GM12878 (cell line): ENCODE data around the gene CPNE4. TPM values are rescaled to one million over a fixed set of nuclear protein-coding genes. Genes with fewer than 3 reads are reported as not detected.

ENCODE experiments used
- ATAC-seq: fragments of 200-7000 bp; cut with Tn5 transposase; 3 replicates; pipeline ENCODE4 v1.9.1; 2020; ENCODE audit warnings: mild to moderate bottlenecking, moderate library complexity
- BruUV-seq: library from RNA; stranded (reverse); fragments of 400-500 nt; replicated peaks from 2 replicates; lab custom pipeline; 2021; lab: Mats Ljungman, UMichigan
- CTCF ChIA-PET: fragments of 300-600 bp; sonication (Branson Sonifier 250); formaldehyde crosslinking; extraction: SDS; loops from one replicate; lab custom pipeline; 2021; ENCODE audit warnings: inconsistent platforms; lab: Yijun Ruan, JAX
- POLR2A ChIA-PET: fragments of 350-600 bp; formaldehyde crosslinking; extraction: SDS; loops from one replicate; lab custom pipeline; 2021; ENCODE audit warnings: inconsistent platforms; lab: Charles Lee
- RAD21 ChIA-PET: fragments of 300-600 bp; sonication (Branson Sonifier 250); formaldehyde crosslinking; loops from one replicate; lab custom pipeline; 2023; ENCODE audit warnings: antibody characterized with exemption; ENCODE audit not compliant: unreplicated experiment; lab: Charles Lee
- SMC1A ChIA-PET: fragments of 300-600 bp; sonication (Branson Sonifier 250); formaldehyde crosslinking; loops from one replicate; lab custom pipeline; 2023; ENCODE audit not compliant: unreplicated experiment, uncharacterized antibody; lab: Charles Lee
- DNase-seq: peaks from one replicate; pipeline ENCODE4 v3.0.0-alpha.2; 2011; ENCODE audit warnings: low read depth, low spot score
- FAIRE-seq: peaks from 3 replicates; lab custom pipeline; 2011; peaks lifted over from hg19 to GRCh38; lab: Jason Lieb, UNC
- H2AFZ ChIP-seq: 2 replicates; pipeline ENCODE4 v1.6.0; 2011; ENCODE audit warnings: low read depth, low read length, control low read depth; ENCODE audit not compliant: control insufficient read depth
- H3K27ac ChIP-seq: 2 replicates; pipeline ENCODE4 v1.5.1; 2011; ENCODE audit warnings: control low read depth; ENCODE audit not compliant: control insufficient read depth, insufficient read depth
- H3K27me3 ChIP-seq, 2 experiments: replicated peaks in 1 of 2; 2 replicates each; pipeline versions ENCODE4 v1.6.0 to v1.6.1; 2011; ENCODE audit warnings: low read length in 1 of 2; ENCODE audit not compliant: control insufficient read depth in 2 of 2, insufficient read depth in 2 of 2
- H3K36me3 ChIP-seq, 2 experiments: 2 replicates each; pipeline ENCODE4 v1.5.1; 2011; ENCODE audit warnings: low read length in 1 of 2; ENCODE audit not compliant: control insufficient read depth in 2 of 2, insufficient read depth in 2 of 2
- H3K4me1 ChIP-seq: 2 replicates; pipeline ENCODE4 v1.6.1; 2011; ENCODE audit warnings: mild to moderate bottlenecking, low read length, moderate library complexity, mixed read lengths; ENCODE audit not compliant: control insufficient read depth, insufficient read depth
- H3K4me2 ChIP-seq: 2 replicates; pipeline ENCODE4 v1.6.0; 2011; ENCODE audit warnings: control low read depth; ENCODE audit not compliant: control insufficient read depth, insufficient read depth
- H3K4me3 ChIP-seq: fragments of 200-600 bp; sonication (generic); 2 replicates; pipeline ENCODE4 v1.5.1; 2016
- H3K79me2 ChIP-seq: 2 replicates; pipeline ENCODE4 v1.6.0; 2011; ENCODE audit warnings: low read length; ENCODE audit not compliant: control insufficient read depth, insufficient read depth
- H3K9ac ChIP-seq: 2 replicates; pipeline ENCODE4 v1.8.0; 2011; ENCODE audit warnings: low read length, control low read depth, mixed read lengths; ENCODE audit not compliant: control insufficient read depth, insufficient read depth
- H3K9me3 ChIP-seq: replicated peaks from 3 replicates; pipeline ENCODE4 v1.5.1; 2011; ENCODE audit warnings: mild to moderate bottlenecking, low read length; ENCODE audit not compliant: control insufficient read depth, insufficient read depth
- H4K20me1 ChIP-seq: 2 replicates; pipeline ENCODE4 v1.6.0; 2011; ENCODE audit not compliant: control insufficient read depth, insufficient read depth
- LARP7 ChIP-seq: fragments of 450-650 bp; IDR thresholded peaks from 2 replicates; pipeline ENCODE4 v1.6.1; 2017; ENCODE audit warnings: mild to moderate bottlenecking
- ZNF207 ChIP-seq: fragments of 450-650 bp; IDR thresholded peaks from 2 replicates; pipeline ENCODE4 v1.6.1; 2014; ENCODE audit warnings: antibody characterized with exemption, mild to moderate bottlenecking, borderline replicate concordance
- ZNF384 ChIP-seq: IDR thresholded peaks from 2 replicates; pipeline ENCODE4 v1.6.1; 2012; ENCODE audit warnings: low read depth, mild to moderate bottlenecking, low read length, improper control_type of control experiment, borderline replicate concordance
- WGBS: methylation state at CpG from one replicate; pipeline ENCODE4 v1.1.6; 2016; ENCODE audit warnings: low lambda C conversion rate; ENCODE audit not compliant: insufficient replicate concordance, insufficient coverage; ENCODE audit errors: missing lambda C conversion rate; 5-methylcytosine and 5-hydroxymethylcytosine counted together
- in situ Hi-C: fragments of 300-500 bp; cut with MboI; formaldehyde crosslinking; loops from 9 replicates; pipeline ENCODE4 v1.14.3; 2018; ENCODE audit warnings: mixed read lengths
- intact Hi-C: fragments of 100-400 bp; cut with micrococcal nuclease; formaldehyde crosslinking; loops from one replicate; pipeline ENCODE4 v1.14.2; 2022; ENCODE audit not compliant: unreplicated experiment
- polyA plus RNA-seq, 11 experiments: library from polyadenylated mRNA; depleted of rRNA in 4 of 11; unstranded in 6 of 11; stranded (reverse) in 5 of 11; fragments of >200 nt; fragmentation: Nextera tagmentation in 4 of 11; fragmentation: Illumina TruSeq in 1 of 11; extraction: Ambion mirVana in 4 of 11; extraction: Trizol in 1 of 11; gene quantifications; 1 replicate in 1 of 11; 2 replicates in 10 of 11; pipeline versions ENCODE4 v1.2.1 to v1.2.3, GENCODE V29; 2011 to 2016; ENCODE audit warnings: inconsistent platforms in 2 of 11, missing spikeins in 2 of 11, low read depth in 1 of 11
- total RNA-seq, 4 experiments: library from RNA; depleted of rRNA in 3 of 4; stranded (reverse); fragments of >200 nt in 3 of 4; fragmentation: Illumina TruSeq in 1 of 4; extraction: Trizol in 1 of 4; gene quantifications; 2 replicates each; pipeline versions ENCODE4 v1.2.1 to v1.2.3, GENCODE V29; 2013 to 2021

The CPNE4 gene
- total and polyA plus RNA-seq, 10 of the 15 experiments (the other 5 are each of a cell fraction or from before 2014, with no cell fraction given): 0.17 to 1.9 (median 0.48) TPM; not detected in 1

DNA sequence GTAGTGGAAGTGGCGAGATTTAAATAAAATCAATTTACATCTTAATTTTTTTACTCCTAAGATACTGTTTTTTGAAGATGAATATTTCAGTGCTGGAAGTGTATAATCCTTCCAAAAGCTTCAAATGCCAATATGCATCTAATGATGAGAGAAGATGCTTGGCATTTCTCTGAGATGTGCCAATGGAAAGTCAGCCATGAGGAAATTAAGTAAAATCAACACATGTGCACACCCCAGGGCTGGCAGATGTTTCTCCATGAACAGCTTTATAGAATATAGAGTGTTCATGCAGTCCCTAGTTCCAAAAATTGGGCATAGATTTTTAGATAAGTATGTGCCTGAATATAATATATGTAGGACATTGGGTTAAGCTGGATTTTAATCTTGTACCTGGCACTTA, 90.1 kb downstream of the CPNE4 start:
- ATAC-seq (no peak), FAIRE-seq (no peak), DNase-seq (no peak)
- Histone ChIP-seq H2AFZ (no peak overlapping the region), H3K27ac (no peak overlapping the region), H3K27me3 (no peaks in the 10 kb centered on the region), H3K4me1 (no peaks in the 10 kb centered on the region), H3K9me3 (no peaks in the 10 kb centered on the region), H3K36me3 (no peaks in the 10 kb centered on the region), H3K4me2 (no peak overlapping the region), H3K4me3 (no peak overlapping the region), H4K20me1 (no peaks in the 10 kb centered on the region), H3K79me2 (no peaks in the 10 kb centered on the region), H3K9ac (no peak overlapping the region)
- ChIA-PET RAD21 (no interaction called here), CTCF (no interaction called here), SMC1A (interaction anchor here (0.7 to 1.2 kb wide), 2 partner anchors 149 to 184 kb away, joined by 3 read pairs; no protein-coding TSS in a partner anchor), POLR2A (no interaction called here)
- BruUV-seq: no TSS peak
- 0% methylated on average over 1 of the region's 1 CpG for WGBS
- in situ Hi-C loops (no loop called here), intact Hi-C loops (no loop called here)
- no peak for TF ChIP-seq ZNF207

- H3K79me2 ChIP-seq: no peaks in the 10 kb centered on the region
- intact Hi-C loops: no loop called here
- WGBS: 12% methylated on average over 3 of the region's 3 CpGs
- H3K27me3 ChIP-seq: no peaks in the 10 kb centered on the region; a peak in 1 of 4 replicates
- H4K20me1 ChIP-seq: no peaks in the 10 kb centered on the region
- ATAC-seq: peak; percentile 45; the same call in 2 of the 3 replicates
- POLR2A ChIA-PET: no interaction called here
- BruUV-seq: no TSS peak
- no peak for TF ChIP-seq LARP7
- peak; percentile 42; the same call in 1 of the 2 replicates for TF ChIP-seq ZNF384
- DNase-seq: no peak
- no peaks in the 10 kb centered on the region for H3K9me3 ChIP-seq
- H2AFZ ChIP-seq: no peak overlapping the region
- H3K36me3 ChIP-seq: no peaks in the 10 kb centered on the region
- H3K4me3 ChIP-seq: no peak overlapping the region
- SMC1A ChIA-PET: interaction anchor here (1.2 kb wide), 1 partner anchor 138 kb away, joined by 3 read pairs; no protein-coding TSS in a partner anchor
- FAIRE-seq: no peak
- no peaks in the 10 kb centered on the region for H3K4me1 ChIP-seq
- CTCF ChIA-PET: no interaction called here
- RAD21 ChIA-PET: interaction anchor here (1.6 kb wide), 1 partner anchor 139 kb away, joined by 6 read pairs; no protein-coding TSS in a partner anchor
- no peak overlapping the region for H3K4me2 ChIP-seq
- no peak overlapping the region for H3K27ac ChIP-seq
- in situ Hi-C loops: no loop called here
- H3K9ac ChIP-seq: no peak overlapping the region
Measured at GRCh38 chr3:131933665-131934064, 101.1 kb downstream of the CPNE4 start.
